AG04449 (cell line): ENCODE measurements around the gene GLRA1.
"Not testable (repeated sequence)": the region's sequence is repeated elsewhere in the genome, so short reads cannot be mapped to it uniquely, and the experiment has no call there.

Experiments used
- CTCF ChIA-PET: fragments of 350-600 bp; formaldehyde crosslinking; extraction: SDS; loops from one replicate; lab custom pipeline; 2021; ENCODE audit warnings: antibody characterized with exemption; lab: Yijun Ruan, JAX
- POLR2A ChIA-PET: fragments of 400-600, 350-600 bp; formaldehyde crosslinking; extraction: SDS; loops from one replicate; lab custom pipeline; 2020; ENCODE audit warnings: antibody characterized with exemption, inconsistent platforms; lab: Yijun Ruan, JAX
- DNase-seq: peaks from one replicate; pipeline ENCODE4 v3.0.0-alpha.2; 2010; ENCODE audit warnings: low read depth, low spot score
- H3K4me3 ChIP-seq: 2 replicates; pipeline ENCODE4 v1.5.1; 2011; ENCODE audit warnings: low read depth, mild to moderate bottlenecking, control low read depth, low read length
- CTCF ChIP-seq: IDR thresholded peaks from one replicate; pipeline ENCODE4 v1.5.1; 2011; ENCODE audit warnings: mild to moderate bottlenecking, moderate library complexity, low read length, control low read depth, inconsistent platforms; ENCODE audit not compliant: insufficient read depth; ENCODE audit errors: missing control alignments

GLRA1 gene

GRCh38 chr5:151863566-151863965 is 61.1 kb downstream of the GLRA1 start:
- H3K4me3 ChIP-seq: no peak overlapping the region
- DNase-seq: no peak
- no peak for TF ChIP-seq CTCF
- ChIA-PET CTCF (interaction anchor here (1.9 kb wide), 1 partner anchor 279 kb away, joined by 5 read pairs; no protein-coding TSS in a partner anchor), POLR2A (no interaction called here)

DNA sequence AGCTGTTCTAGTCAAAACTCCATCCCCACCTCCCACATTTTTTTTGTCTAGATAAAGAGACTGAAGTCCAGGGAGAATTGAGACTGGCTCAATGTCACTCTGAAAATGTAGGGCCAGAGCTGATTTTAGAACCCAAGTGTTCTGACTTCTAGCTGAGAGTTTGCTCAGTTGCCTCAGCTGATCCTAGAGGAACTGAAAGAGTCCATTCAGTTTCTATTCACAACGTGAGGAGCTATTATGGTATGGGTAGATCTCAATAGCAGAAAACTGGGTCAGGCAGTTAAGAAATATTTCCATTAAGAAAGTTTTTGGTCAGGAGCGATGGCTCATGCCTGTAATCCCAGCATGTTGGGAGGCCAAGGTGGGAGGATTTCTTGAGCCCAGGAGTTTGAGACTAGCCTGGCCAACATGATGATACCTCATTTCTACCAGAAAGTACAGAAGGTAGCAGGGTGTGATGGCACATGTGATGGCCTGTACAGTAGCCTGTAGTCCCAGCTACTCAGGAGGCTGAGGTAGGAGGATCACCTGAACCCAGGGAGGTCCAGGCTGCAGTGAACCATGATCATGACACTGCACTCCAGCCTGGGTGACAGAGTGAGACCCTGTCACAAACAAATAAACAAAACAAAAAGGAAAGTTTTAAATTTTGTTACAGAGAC is 61.7 kb downstream of the GLRA1 start:
- TF ChIP-seq CTCF: no peak

DNA sequence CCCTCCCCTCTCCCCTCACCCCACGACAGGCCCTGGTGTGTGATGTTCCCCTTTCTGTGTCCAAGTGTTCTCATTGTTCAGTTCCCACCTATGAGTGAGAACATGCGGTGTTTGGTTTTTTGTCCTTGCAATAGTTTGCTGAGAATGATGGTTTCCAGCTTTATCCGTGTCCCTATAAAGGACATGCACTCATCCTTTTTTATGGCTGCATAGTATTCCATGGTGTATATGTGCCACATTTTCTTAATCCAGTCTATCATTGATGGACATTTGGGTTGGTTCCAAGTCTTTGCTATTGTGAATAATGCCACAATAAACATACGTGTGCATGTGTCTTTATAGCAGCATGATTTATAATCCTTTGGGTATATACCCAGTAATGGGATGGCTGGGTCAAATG is 63.8 kb downstream of the GLRA1 start:
- CTCF ChIA-PET, POLR2A ChIA-PET, H3K4me3 ChIP-seq, DNase-seq: not testable (repeated sequence)

More for the DNA sequence above, 61.7 kb downstream of the GLRA1 start:
- ChIA-PET POLR2A (no interaction called here), CTCF (interaction anchor here (1.9 kb wide), 1 partner anchor 280 kb away, joined by 5 read pairs; no protein-coding TSS in a partner anchor)
- DNase-seq: no peak
- H3K4me3 ChIP-seq: no peak overlapping the region

GRCh38 chr5:151856861-151857260 is 67.8 kb downstream of the GLRA1 start:
- TF ChIP-seq CTCF: no peak
- no peak overlapping the region for H3K4me3 ChIP-seq
- no peak for DNase-seq
- POLR2A ChIA-PET: no interaction called here
- CTCF ChIA-PET: no interaction called here

- ChIA-PET CTCF (no interaction called here), POLR2A (no interaction called here)
- no peak for TF ChIP-seq CTCF
- no peak overlapping the region for H3K4me3 ChIP-seq
- DNase-seq: no peak
These were observed 69.0 kb downstream of the GLRA1 start for GRCh38 chr5:151855701-151856100.

DNA sequence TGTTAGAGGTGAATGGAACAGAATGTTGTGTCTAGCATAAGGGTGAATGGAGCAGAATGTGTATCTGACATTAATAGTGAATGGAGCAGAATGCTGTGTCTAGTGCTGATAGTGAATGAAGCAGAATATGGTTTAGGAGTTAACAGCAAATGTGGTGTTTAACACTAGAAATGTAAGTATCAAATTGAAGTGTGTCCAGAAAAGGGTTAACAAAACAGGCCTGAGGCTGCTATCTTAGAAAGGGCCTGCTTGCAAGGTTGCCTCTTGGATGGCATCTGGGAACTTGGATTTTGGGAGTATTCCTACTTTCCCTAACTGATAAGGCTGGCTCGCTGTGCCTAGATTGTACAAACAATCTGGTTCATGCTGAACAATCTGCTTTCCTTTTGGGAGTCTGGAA is 76.8 kb downstream of the GLRA1 start:
- ChIA-PET POLR2A (no interaction called here), CTCF (no interaction called here)
- H3K4me3 ChIP-seq: no peak overlapping the region
- TF ChIP-seq CTCF: no peak
- no peak for DNase-seq

GRCh38 chr5:151846765-151847164 is 77.9 kb downstream of the GLRA1 start:
- ChIA-PET POLR2A (no interaction called here), CTCF (no interaction called here)
- DNase-seq: no peak
- TF ChIP-seq CTCF: no peak
- H3K4me3 ChIP-seq: no peak overlapping the region

- DNase-seq, H3K4me3 ChIP-seq, POLR2A ChIA-PET: not testable (repeated sequence)
- CTCF ChIA-PET: interaction anchor here (1.7 to 18.2 kb wide), 2 partner anchors 308 to 672 kb away, joined by 3 to 477 read pairs; no protein-coding TSS in a partner anchor
These were observed 91.8 kb downstream of the GLRA1 start for GRCh38 chr5:151832843-151833242.
